GM12872 (cell line): ENCODE results near the gene DNASE1L3.

ENCODE experiments used
- TF ChIP-seq, protein P1 (sequence below): IDR thresholded peaks from 3 replicates; pipeline ENCODE4 v1.5.1; 2011; ENCODE audit warnings: low read depth, mild to moderate bottlenecking, low read length, moderate library complexity; ENCODE audit not compliant: insufficient read depth

DNASE1L3 gene

DNA sequence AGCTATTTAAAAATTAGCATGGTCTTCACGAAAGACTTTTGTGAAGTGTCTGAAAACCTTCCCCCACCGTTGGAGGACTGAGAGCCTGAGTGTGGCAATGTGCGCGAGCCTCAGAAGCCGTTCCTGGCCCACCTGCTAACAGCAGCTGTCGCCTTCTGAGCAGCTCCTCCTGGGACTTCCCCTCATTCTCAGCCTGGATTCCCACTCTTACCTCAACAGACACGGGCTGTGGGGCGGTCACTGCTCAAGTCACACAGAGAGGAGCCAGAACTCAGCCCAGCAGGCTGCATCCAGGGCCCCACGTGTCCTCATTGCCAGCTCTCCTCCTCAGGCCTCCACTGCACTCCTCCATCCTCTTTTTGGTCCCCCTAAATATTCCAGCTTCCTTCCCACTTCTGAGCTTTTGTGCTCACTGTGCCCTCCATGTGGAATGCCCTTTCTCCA lies 7.8 kb downstream of the DNASE1L3 start:
- TF ChIP-seq, protein P1, sequence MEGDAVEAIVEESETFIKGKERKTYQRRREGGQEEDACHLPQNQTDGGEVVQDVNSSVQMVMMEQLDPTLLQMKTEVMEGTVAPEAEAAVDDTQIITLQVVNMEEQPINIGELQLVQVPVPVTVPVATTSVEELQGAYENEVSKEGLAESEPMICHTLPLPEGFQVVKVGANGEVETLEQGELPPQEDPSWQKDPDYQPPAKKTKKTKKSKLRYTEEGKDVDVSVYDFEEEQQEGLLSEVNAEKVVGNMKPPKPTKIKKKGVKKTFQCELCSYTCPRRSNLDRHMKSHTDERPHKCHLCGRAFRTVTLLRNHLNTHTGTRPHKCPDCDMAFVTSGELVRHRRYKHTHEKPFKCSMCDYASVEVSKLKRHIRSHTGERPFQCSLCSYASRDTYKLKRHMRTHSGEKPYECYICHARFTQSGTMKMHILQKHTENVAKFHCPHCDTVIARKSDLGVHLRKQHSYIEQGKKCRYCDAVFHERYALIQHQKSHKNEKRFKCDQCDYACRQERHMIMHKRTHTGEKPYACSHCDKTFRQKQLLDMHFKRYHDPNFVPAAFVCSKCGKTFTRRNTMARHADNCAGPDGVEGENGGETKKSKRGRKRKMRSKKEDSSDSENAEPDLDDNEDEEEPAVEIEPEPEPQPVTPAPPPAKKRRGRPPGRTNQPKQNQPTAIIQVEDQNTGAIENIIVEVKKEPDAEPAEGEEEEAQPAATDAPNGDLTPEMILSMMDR: no peak

DNA sequence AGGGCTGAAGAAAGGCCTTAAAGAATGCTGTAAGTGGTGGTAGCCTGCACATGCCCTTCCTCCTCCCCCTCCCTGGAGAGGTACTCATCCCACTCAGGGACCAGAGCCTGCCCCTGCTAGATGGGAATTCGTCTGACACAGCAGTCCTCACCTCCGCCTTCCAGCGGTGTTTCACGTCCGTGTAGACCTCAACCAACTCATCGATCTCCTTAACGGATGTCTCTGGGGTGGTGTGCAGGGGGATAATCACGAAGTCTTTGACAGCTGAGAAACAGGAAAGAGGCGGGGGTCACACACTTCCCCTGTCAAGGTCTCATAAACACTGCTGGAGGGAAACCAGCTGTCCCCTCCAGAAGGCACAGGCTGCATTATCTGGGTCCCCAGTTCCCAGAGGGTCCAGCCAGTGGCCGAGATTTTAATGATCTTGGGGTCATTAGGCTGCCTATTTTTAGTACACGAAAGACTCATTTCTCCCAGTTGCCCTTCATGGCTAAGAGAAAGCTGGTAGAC lies 9.9 kb downstream of the DNASE1L3 start:
- TF ChIP-seq, protein P1: no peak

DNA sequence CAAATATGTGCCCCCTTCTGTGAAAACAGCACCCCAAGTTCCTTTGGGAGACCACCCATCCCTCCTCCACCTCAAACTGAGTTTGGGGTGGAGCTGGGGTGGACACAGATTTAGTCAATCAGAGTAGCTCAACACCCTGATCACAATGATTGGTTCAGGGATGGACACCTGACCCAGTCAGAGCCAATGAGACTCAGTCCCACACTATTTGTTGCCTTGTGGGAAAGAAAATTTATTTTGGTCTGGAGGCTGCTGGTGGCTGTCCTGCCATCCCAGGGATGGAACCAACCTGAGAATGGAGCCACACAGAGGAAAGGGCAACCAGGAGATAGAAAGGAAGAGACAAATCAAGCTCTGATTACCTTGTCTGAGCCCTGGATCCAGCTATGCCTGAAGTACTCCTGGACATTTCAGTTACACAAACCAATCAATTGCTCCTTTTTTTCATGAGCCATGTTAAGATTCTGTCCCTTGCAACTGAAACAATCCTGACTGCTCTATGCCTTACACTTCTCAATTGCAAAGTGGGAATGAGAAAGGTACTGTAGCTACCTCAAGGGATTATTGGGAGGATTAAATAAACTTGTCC lies 10.6 kb downstream of the DNASE1L3 start:
- TF ChIP-seq, protein P1: no peak

DNA sequence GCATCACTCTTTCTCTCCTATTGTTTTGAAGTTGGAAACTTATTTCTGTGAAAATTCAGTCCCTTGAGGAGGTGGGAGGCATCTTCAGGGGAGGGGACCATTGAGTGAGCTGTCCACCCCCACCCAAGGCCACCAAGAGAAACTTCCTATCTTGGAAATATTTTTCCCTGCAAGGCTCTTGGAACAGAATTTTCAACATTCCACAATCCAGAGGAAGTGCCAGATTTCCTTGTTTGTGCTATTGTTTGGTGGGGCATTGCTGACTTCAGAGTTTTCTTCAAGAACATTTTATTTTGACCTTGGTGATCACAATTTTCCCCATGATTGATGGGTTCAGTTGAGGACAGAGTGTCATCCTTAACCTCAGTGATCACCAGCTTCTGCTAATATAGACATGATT lies 12.0 kb downstream of the DNASE1L3 start:
- TF ChIP-seq, protein P1: no peak

DNA sequence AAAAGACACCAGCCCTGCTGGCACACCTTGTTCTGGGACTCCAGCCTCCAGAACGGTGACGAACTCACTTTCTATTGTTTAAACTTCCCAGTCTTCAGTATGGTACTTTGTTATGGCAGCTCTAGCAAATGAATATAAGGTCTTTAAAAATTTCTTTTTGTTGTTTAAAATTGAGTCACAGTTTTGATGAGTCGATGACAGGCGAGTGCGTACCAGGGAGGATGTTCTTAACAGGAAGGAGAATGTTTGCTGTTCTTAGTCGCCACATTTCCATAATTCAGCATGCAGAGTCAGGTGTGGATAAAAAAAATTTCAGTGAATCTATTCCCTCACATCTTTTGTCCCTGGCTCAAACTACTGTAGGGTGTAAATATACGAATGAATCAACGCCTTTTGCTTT lies 12.4 kb downstream of the DNASE1L3 start:
- TF ChIP-seq, protein P1: no peak

DNA sequence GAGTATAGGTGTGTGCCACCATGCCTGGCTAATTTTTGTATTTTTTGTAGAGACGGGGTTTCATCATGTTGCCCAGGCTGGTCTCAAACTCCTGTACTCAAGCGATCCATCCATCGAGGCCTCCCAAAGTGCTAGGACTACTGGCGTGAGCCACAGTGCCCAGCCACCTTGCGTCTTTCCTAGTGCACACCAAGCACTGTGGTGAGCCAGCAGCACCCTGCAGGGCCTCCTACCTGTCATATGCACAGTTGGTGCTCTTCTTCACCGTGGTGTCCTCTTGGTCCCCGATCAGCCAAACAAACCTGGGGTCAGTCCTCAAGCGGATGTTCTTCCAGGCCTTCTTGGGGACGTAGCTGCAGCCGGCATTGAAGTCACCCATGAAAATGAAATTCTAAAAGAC lies 13.2 kb downstream of the DNASE1L3 start:
- TF ChIP-seq, protein P1: no peak

DNA sequence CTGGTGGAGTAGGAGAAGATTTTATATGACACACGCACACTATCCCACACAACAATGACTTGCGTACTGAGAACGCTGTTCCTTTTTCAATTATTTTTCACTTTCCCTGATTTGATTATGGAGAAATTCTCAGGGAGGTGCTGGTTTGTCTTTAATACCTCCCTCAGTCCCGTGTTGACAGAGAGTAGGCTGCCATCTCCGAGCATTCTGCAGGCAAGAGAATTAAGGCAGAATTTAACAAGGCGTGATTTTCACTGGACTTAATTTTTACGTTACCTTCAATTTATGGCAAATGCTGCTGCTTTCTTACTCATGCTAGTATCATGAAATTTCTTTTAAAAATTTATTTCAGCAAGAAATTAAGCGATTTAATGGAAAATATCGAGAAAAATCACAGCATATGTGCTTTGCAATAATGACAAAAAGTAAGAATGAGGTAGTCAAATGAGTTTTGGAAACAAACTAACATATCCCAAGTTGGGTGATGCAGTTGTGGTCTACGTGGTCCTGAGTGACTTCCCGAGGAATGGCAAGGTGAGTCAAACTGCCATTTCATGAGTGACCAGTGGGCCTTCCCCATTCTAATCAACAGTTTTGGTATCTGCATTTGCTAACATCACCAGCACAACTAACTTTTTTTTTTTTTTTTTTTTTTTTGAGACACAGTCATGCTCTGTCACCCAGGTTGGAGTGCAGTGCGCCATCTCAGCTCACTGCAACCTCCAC lies 16.9 kb downstream of the DNASE1L3 start:
- TF ChIP-seq, protein P1: no peak
